Mesenchymal stem cell (in vitro differentiated cells and primary cell): ENCODE results near the gene CDR2.

Experiments used
- DNase-seq: peaks from one replicate; pipeline ENCODE4 v3.0.0-alpha.2; 2013
- H2AFZ ChIP-seq: one replicate; pipeline ENCODE4 v1.6.1; 2013; ENCODE audit warnings: low read depth, mild to moderate bottlenecking, control low read depth, inconsistent platforms, low read length, moderate library complexity
- H2AK5ac ChIP-seq: 2 replicates; pipeline ENCODE4 v1.6.1; 2013; ENCODE audit warnings: low read length, moderate library complexity, mild to moderate bottlenecking, inconsistent platforms; ENCODE audit not compliant: severe bottlenecking
- H2BK120ac ChIP-seq: one replicate; pipeline ENCODE4 v1.6.1; 2013; ENCODE audit warnings: low read depth, mild to moderate bottlenecking, inconsistent platforms, low read length, moderate library complexity
- H2BK12ac ChIP-seq, 2 experiments: one replicate each; pipeline ENCODE4 v1.6.1; 2013; ENCODE audit warnings: inconsistent platforms in 2 of 2, low read length in 2 of 2, mild to moderate bottlenecking in 2 of 2, moderate library complexity in 2 of 2, control low read depth in 1 of 2
- H2BK15ac ChIP-seq: one replicate; pipeline ENCODE4 v1.6.1; 2013; ENCODE audit warnings: mild to moderate bottlenecking, low read depth, inconsistent platforms; ENCODE audit not compliant: poor library complexity, severe bottlenecking
- H2BK5ac ChIP-seq: 2 replicates; pipeline ENCODE4 v1.6.1; 2013; ENCODE audit warnings: low read depth, mild to moderate bottlenecking, low read length, control low read depth, inconsistent platforms; ENCODE audit not compliant: poor library complexity, severe bottlenecking
- H3K14ac ChIP-seq, 2 experiments: one replicate each; pipeline ENCODE4 v1.6.1; 2013; ENCODE audit warnings: inconsistent platforms in 2 of 2, low read length in 2 of 2, control low read depth in 1 of 2, mild to moderate bottlenecking in 1 of 2, moderate library complexity in 1 of 2
- H3K18ac ChIP-seq, 2 experiments: one replicate each; pipeline ENCODE4 v1.6.1; 2013; ENCODE audit warnings: inconsistent platforms in 2 of 2, low read length in 2 of 2, control low read depth in 1 of 2, low read depth in 1 of 2, mild to moderate bottlenecking in 1 of 2
- H3K23ac ChIP-seq, 2 experiments: one replicate each; pipeline ENCODE4 v1.6.1; 2013; ENCODE audit warnings: inconsistent platforms in 2 of 2, low read length in 2 of 2, mild to moderate bottlenecking in 2 of 2, moderate library complexity in 2 of 2, control low read depth in 1 of 2
- H3K27ac ChIP-seq: 2 replicates; pipeline ENCODE4 v1.5.1; 2013; ENCODE audit warnings: mild to moderate bottlenecking, moderate library complexity, low read length, control low read depth, inconsistent platforms; ENCODE audit not compliant: poor library complexity, severe bottlenecking
- H3K27me3 ChIP-seq, 2 experiments: 2 replicates each; pipeline versions ENCODE4 v1.6.1 to v1.7.0; 2013; ENCODE audit warnings: low read length in 2 of 2, mild to moderate bottlenecking in 2 of 2, moderate library complexity in 2 of 2, control low read depth in 1 of 2, inconsistent platforms in 1 of 2; ENCODE audit not compliant: control insufficient read depth in 1 of 2, insufficient read depth in 1 of 2
- H3K36me3 ChIP-seq, 2 experiments: 2 replicates each; pipeline versions ENCODE4 v1.6.1 to v1.7.0; 2013; ENCODE audit warnings: low read length in 2 of 2, control low read depth in 1 of 2, inconsistent platforms in 1 of 2, low read depth in 1 of 2, mild to moderate bottlenecking in 1 of 2; ENCODE audit not compliant: insufficient read depth in 2 of 2, control insufficient read depth in 1 of 2
- H3K4ac ChIP-seq, 2 experiments: one replicate each; pipeline ENCODE4 v1.6.1; 2013; ENCODE audit warnings: inconsistent platforms in 2 of 2, low read length in 2 of 2, mild to moderate bottlenecking in 2 of 2, moderate library complexity in 2 of 2, control low read depth in 1 of 2, low read depth in 1 of 2
- H3K4me1 ChIP-seq: 2 replicates; pipeline ENCODE4 v1.6.1; 2013; ENCODE audit warnings: low read depth, low read length, control low read depth; ENCODE audit not compliant: control insufficient read depth, insufficient read depth
- H3K4me2 ChIP-seq: 2 replicates; pipeline ENCODE4 v1.6.1; 2013; ENCODE audit warnings: low read length, mild to moderate bottlenecking, inconsistent platforms; ENCODE audit not compliant: poor library complexity, severe bottlenecking
- H3K4me3 ChIP-seq, 2 experiments: 2 replicates each; pipeline versions ENCODE4 v1.5.1 to v1.7.0; 2013; ENCODE audit warnings: low read length in 2 of 2, mild to moderate bottlenecking in 2 of 2, control low read depth in 1 of 2, low read depth in 1 of 2; ENCODE audit not compliant: insufficient read depth in 1 of 2
- H3K79me1 ChIP-seq: replicated peaks from 2 replicates; pipeline ENCODE4 v1.6.1; 2013; ENCODE audit warnings: mild to moderate bottlenecking, control low read depth, low read length, inconsistent platforms; ENCODE audit not compliant: poor library complexity, severe bottlenecking
- H3K9ac ChIP-seq: 2 replicates; pipeline ENCODE4 v1.7.0; 2013; ENCODE audit warnings: mild to moderate bottlenecking, low read length, moderate library complexity
- H3K9me3 ChIP-seq: 2 replicates; pipeline ENCODE4 v1.7.0; 2013; ENCODE audit warnings: mild to moderate bottlenecking, low read length; ENCODE audit not compliant: control insufficient read depth
- H4K8ac ChIP-seq: one replicate; pipeline ENCODE4 v1.6.1; 2013; ENCODE audit warnings: inconsistent platforms, mild to moderate bottlenecking, low read length, moderate library complexity
- H4K91ac ChIP-seq: one replicate; pipeline ENCODE4 v1.6.1; 2013; ENCODE audit warnings: mild to moderate bottlenecking, low read length, inconsistent platforms
- WGBS: methylation state at CpG from one replicate; pipeline ENCODE4 v1.1.7; 2013; ENCODE audit warnings: mixed read lengths; 5-methylcytosine and 5-hydroxymethylcytosine counted together

CDR2 gene

GRCh38 chr16:22320572-22321339 is 53.7 kb downstream of the CDR2 start:
- 90% methylated on average over 11 of the region's 13 CpGs for WGBS
- Histone ChIP-seq H3K4me3 (no peak overlapping the region), H3K36me3 (peaks cover 70 to 73% of the 10 kb centered on the region in 2 experiments), H3K4me1 (peaks cover 2% of the 10 kb centered on the region), H3K4ac (no peak overlapping the region), H2BK12ac (no peak overlapping the region), H3K14ac (no peak overlapping the region), H3K27me3 (no peaks in the 10 kb centered on the region), H4K91ac (no peak overlapping the region), H4K8ac (no peak overlapping the region), H3K27ac (no peak overlapping the region), H3K9me3 (no peaks in the 10 kb centered on the region), H2BK15ac (no peak overlapping the region), H2AFZ (no peak overlapping the region), H2BK120ac (no peak overlapping the region), H2BK5ac (no peak overlapping the region), H2AK5ac (no peak overlapping the region), H3K4me2 (no peak overlapping the region), H3K18ac (no peak overlapping the region), H3K23ac (no peak overlapping the region), H3K79me1 (peaks cover 35% of the 10 kb centered on the region), H3K9ac (no peak overlapping the region)
- DNase-seq, result no peak

GRCh38 chr16:22318690-22319358 is 55.6 kb downstream of the CDR2 start:
- Histone ChIP-seq H3K4me3 (no peak overlapping the region), H3K4ac (no peak overlapping the region), H2BK15ac (no peak overlapping the region), H3K36me3 (peaks cover 70 to 71% of the 10 kb centered on the region in 2 experiments), H3K27ac (no peak overlapping the region), H2AFZ (no peak overlapping the region), H3K4me1 (peaks cover 4% of the 10 kb centered on the region), H2AK5ac (no peak overlapping the region), H2BK5ac (no peak overlapping the region), H3K14ac (no peak overlapping the region), H3K4me2 (no peak overlapping the region), H4K91ac (no peak overlapping the region), H2BK120ac (no peak overlapping the region), H3K23ac (no peak overlapping the region), H3K9ac (no peak overlapping the region), H4K8ac (no peak overlapping the region), H3K79me1 (peaks cover 32% of the 10 kb centered on the region), H2BK12ac (no peak overlapping the region), H3K18ac (no peak overlapping the region), H3K9me3 (no peaks in the 10 kb centered on the region), H3K27me3 (no peaks in the 10 kb centered on the region)
- WGBS, result 90% methylated on average over 16 of the region's 18 CpGs
- DNase-seq, result peak; percentile 43

GRCh38 chr16:22317625-22318024 is 56.8 kb downstream of the CDR2 start:
- WGBS, result 97% methylated on average over 6 of the region's 6 CpGs
- H2AFZ ChIP-seq, result no peak overlapping the region
- H3K14ac ChIP-seq, result no peak overlapping the region
- no peaks in the 10 kb centered on the region for H3K9me3 ChIP-seq
- no peak overlapping the region for H2BK120ac ChIP-seq
- no peak overlapping the region for H2AK5ac ChIP-seq
- no peak overlapping the region for H4K91ac ChIP-seq
- H3K27ac ChIP-seq, result no peak overlapping the region
- no peak overlapping the region for H3K4me3 ChIP-seq
- H3K79me1 ChIP-seq, result peaks cover 27% of the 10 kb centered on the region
- H3K36me3 ChIP-seq, result peaks cover 70 to 82% of the 10 kb centered on the region in 2 experiments
- H3K18ac ChIP-seq, result no peak overlapping the region
- no peak overlapping the region for H3K9ac ChIP-seq
- no peak overlapping the region for H3K23ac ChIP-seq
- no peak overlapping the region for H2BK15ac ChIP-seq
- H2BK5ac ChIP-seq, result no peak overlapping the region
- H3K4me2 ChIP-seq, result no peak overlapping the region
- peaks cover 4% of the 10 kb centered on the region for H3K4me1 ChIP-seq
- H3K27me3 ChIP-seq, result no peaks in the 10 kb centered on the region
- no peak overlapping the region for H3K4ac ChIP-seq
- H2BK12ac ChIP-seq, result no peak overlapping the region
- no peak for DNase-seq
- H4K8ac ChIP-seq, result no peak overlapping the region

DNA sequence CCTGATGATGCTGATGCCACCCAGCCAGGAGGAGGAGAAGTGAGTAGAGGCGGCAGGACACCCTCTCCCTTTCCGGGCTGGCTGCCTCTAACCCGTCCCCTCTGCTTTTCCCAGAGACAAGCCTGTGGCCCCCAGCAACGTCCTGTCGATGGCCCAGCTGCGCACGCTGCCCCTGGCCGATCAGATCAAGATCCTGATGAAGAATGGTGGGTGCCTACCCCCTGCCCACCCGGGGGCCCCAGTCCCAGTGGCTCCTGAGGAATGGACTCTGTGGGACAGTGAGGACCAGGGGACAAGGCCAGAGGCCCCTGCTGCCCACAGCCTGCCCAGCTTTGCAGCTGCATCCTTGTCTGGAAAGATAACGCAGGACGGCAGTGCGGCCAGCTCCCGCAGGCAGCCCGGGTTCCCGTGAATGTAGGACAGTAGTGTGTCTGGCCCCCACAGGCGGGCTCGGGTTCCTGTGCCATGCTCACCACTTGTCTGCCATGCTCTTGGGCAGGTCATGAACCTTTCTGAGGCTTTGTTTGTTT is 57.4 kb downstream of the CDR2 start:
- DNase-seq, result no peak
- H3K14ac ChIP-seq, result no peak overlapping the region
- H2AK5ac ChIP-seq, result no peak overlapping the region
- no peak overlapping the region for H3K4ac ChIP-seq
- 96% methylated on average over 17 of the region's 17 CpGs for WGBS
- no peak overlapping the region for H2BK120ac ChIP-seq
- H3K9ac ChIP-seq, result no peak overlapping the region
- no peak overlapping the region for H4K8ac ChIP-seq
- H2BK15ac ChIP-seq, result no peak overlapping the region
- no peak overlapping the region for H3K4me2 ChIP-seq
- H3K27me3 ChIP-seq, result no peaks in the 10 kb centered on the region
- peaks cover 4% of the 10 kb centered on the region for H3K4me1 ChIP-seq
- H2AFZ ChIP-seq, result no peak overlapping the region
- H2BK12ac ChIP-seq, result no peak overlapping the region
- peaks cover 70 to 85% of the 10 kb centered on the region in 2 experiments for H3K36me3 ChIP-seq
- H3K23ac ChIP-seq, result no peak overlapping the region
- H3K9me3 ChIP-seq, result no peaks in the 10 kb centered on the region
- no peak overlapping the region for H3K27ac ChIP-seq
- H3K18ac ChIP-seq, result no peak overlapping the region
- peaks cover 21% of the 10 kb centered on the region for H3K79me1 ChIP-seq
- H4K91ac ChIP-seq, result no peak overlapping the region
- H2BK5ac ChIP-seq, result no peak overlapping the region
- no peak overlapping the region for H3K4me3 ChIP-seq
